Activated T-helper 17 cell treated with anti-CD3 and anti-CD28 coated beads, Interleukin-2, amount 50 U/mL, for 72 hours (primary cell): ENCODE measurements around the gene ZNF641. TPM values are rescaled to one million over a fixed set of nuclear protein-coding genes. Genes with fewer than 3 reads are reported as not detected.
"Not testable (repeated sequence)": the region's sequence is repeated elsewhere in the genome, so short reads cannot be mapped to it uniquely, and the experiment has no call there.

Source experiments
- ATAC-seq: fragments of 150-1000 bp; cut with Tn5 transposase; replicated peaks from 2 replicates; pipeline ENCODE4 v1.10.0; 2021; ENCODE audit warnings: mild to moderate bottlenecking, moderate library complexity
- H3K27ac Mint-ChIP-seq: one replicate; pipeline ENCODE4 v1.8.0; 2022; ENCODE audit warnings: mixed read lengths
- H3K27me3 Mint-ChIP-seq: one replicate; pipeline ENCODE4 v1.8.0; 2022; ENCODE audit warnings: mixed read lengths
- H3K36me3 Mint-ChIP-seq: one replicate; pipeline ENCODE4 v1.8.0; 2022; ENCODE audit warnings: low read depth, mild to moderate bottlenecking, mixed read lengths
- H3K4me1 Mint-ChIP-seq: one replicate; pipeline ENCODE4 v1.8.0; 2022; ENCODE audit warnings: mixed read lengths
- H3K4me3 Mint-ChIP-seq: one replicate; pipeline ENCODE4 v1.8.0; 2022; ENCODE audit warnings: mild to moderate bottlenecking, mixed read lengths
- H3K9me3 Mint-ChIP-seq: one replicate; pipeline ENCODE4 v1.8.0; 2022; ENCODE audit warnings: mixed read lengths
- total RNA-seq, 2 donors: library from RNA; stranded (reverse); gene quantifications; one replicate each; pipeline ENCODE4 v1.2.3, GENCODE V29; 2022

Gene ZNF641
- total RNA-seq, 2 donors from 2014 or later: 7.6 to 14.9 TPM

- H3K4me3 Mint-ChIP-seq: peak overlapping the region; percentile 77
- H3K9me3 Mint-ChIP-seq: no peaks in the 10 kb centered on the region
- H3K27me3 Mint-ChIP-seq: no peaks in the 10 kb centered on the region
- peak; percentile 55 for ATAC-seq
- peaks cover 20% of the 10 kb centered on the region for H3K36me3 Mint-ChIP-seq
- H3K4me1 Mint-ChIP-seq: peaks cover 11% of the 10 kb centered on the region
- H3K27ac Mint-ChIP-seq: peak overlapping the region; percentile 64
Observed at GRCh38 chr12:48351022-48351708, 446 bp upstream of the ZNF641 start.

GRCh38 chr12:48349471-48349870, 1.2 kb downstream of the ZNF641 start:
- peaks cover 37% of the 10 kb centered on the region for H3K36me3 Mint-ChIP-seq
- no peaks in the 10 kb centered on the region for H3K27me3 Mint-ChIP-seq
- H3K9me3 Mint-ChIP-seq: no peaks in the 10 kb centered on the region
- H3K4me1 Mint-ChIP-seq: peaks cover 20% of the 10 kb centered on the region
- H3K4me3 Mint-ChIP-seq: peak overlapping the region; percentile 95
- ATAC-seq: no peak
- H3K27ac Mint-ChIP-seq: peak overlapping the region; percentile 92

- Mint-ChIP-seq H3K27ac (no peak overlapping the region), H3K36me3 (peaks cover 79% of the 10 kb centered on the region), H3K4me3 (no peak overlapping the region), H3K4me1 (peaks cover 24% of the 10 kb centered on the region), H3K9me3 (peaks cover under 1% of the 10 kb centered on the region), H3K27me3 (no peaks in the 10 kb centered on the region)
- ATAC-seq: no peak
Observed at GRCh38 chr12:48342980-48343379, 7.7 kb downstream of the ZNF641 start.

- Mint-ChIP-seq H3K4me1 (peaks cover 21% of the 10 kb centered on the region), H3K4me3 (no peak overlapping the region), H3K36me3 (peaks cover 59% of the 10 kb centered on the region), H3K27ac (no peak overlapping the region), H3K27me3 (no peaks in the 10 kb centered on the region), H3K9me3 (peaks cover 3% of the 10 kb centered on the region)
- no peak for ATAC-seq
Observed at GRCh38 chr12:48340943-48341342, 9.8 kb downstream of the ZNF641 start.

- ATAC-seq: no peak
- Mint-ChIP-seq H3K9me3 (peaks cover 3% of the 10 kb centered on the region), H3K27ac (no peak overlapping the region), H3K36me3 (peaks cover 45% of the 10 kb centered on the region), H3K27me3 (no peaks in the 10 kb centered on the region), H3K4me3 (no peak overlapping the region), H3K4me1 (peaks cover 13% of the 10 kb centered on the region)
Observed at GRCh38 chr12:48339442-48340117, 11.1 kb downstream of the ZNF641 start.

- Mint-ChIP-seq H3K4me1 (peaks cover 8% of the 10 kb centered on the region), H3K27ac (no peak overlapping the region), H3K27me3 (no peaks in the 10 kb centered on the region), H3K4me3 (no peak overlapping the region), H3K36me3 (peaks cover 17% of the 10 kb centered on the region), H3K9me3 (peaks cover 3% of the 10 kb centered on the region)
- no peak for ATAC-seq
Observed at GRCh38 chr12:48336564-48336963, 14.2 kb downstream of the ZNF641 start.

- Mint-ChIP-seq H3K9me3 (peaks cover 3% of the 10 kb centered on the region), H3K36me3 (peaks cover 15% of the 10 kb centered on the region), H3K4me1 (peaks cover 8% of the 10 kb centered on the region), H3K27me3 (no peaks in the 10 kb centered on the region), H3K27ac (no peak overlapping the region), H3K4me3 (no peak overlapping the region)
- no peak for ATAC-seq
Observed at GRCh38 chr12:48336061-48336460, 14.7 kb downstream of the ZNF641 start.

- H3K27me3 Mint-ChIP-seq: no peaks in the 10 kb centered on the region
- peaks cover 3% of the 10 kb centered on the region for H3K9me3 Mint-ChIP-seq
- H3K4me3 Mint-ChIP-seq: no peak overlapping the region
- H3K27ac Mint-ChIP-seq: no peak overlapping the region
- H3K36me3 Mint-ChIP-seq: peaks cover 3% of the 10 kb centered on the region
- peaks cover 5% of the 10 kb centered on the region for H3K4me1 Mint-ChIP-seq
- peak; percentile 43 for ATAC-seq
Observed at GRCh38 chr12:48334808-48335207, 15.9 kb downstream of the ZNF641 start.

GRCh38 chr12:48333680-48334079, 17.0 kb downstream of the ZNF641 start:
- H3K9me3 Mint-ChIP-seq, H3K36me3 Mint-ChIP-seq, H3K4me3 Mint-ChIP-seq, H3K4me1 Mint-ChIP-seq, H3K27me3 Mint-ChIP-seq, ATAC-seq, H3K27ac Mint-ChIP-seq: not testable (repeated sequence)

GRCh38 chr12:48331399-48331798, 19.3 kb downstream of the ZNF641 start:
- H3K4me1 Mint-ChIP-seq: no peaks in the 10 kb centered on the region
- no peak overlapping the region for H3K27ac Mint-ChIP-seq
- H3K9me3 Mint-ChIP-seq: no peaks in the 10 kb centered on the region
- no peaks in the 10 kb centered on the region for H3K36me3 Mint-ChIP-seq
- peaks cover 1% of the 10 kb centered on the region for H3K27me3 Mint-ChIP-seq
- H3K4me3 Mint-ChIP-seq: no peak overlapping the region
- no peak for ATAC-seq

GRCh38 chr12:48329199-48329939, 21.4 kb downstream of the ZNF641 start:
- Mint-ChIP-seq H3K4me3 (no peak overlapping the region), H3K36me3 (no peaks in the 10 kb centered on the region), H3K27ac (no peak overlapping the region), H3K27me3 (peaks cover 10% of the 10 kb centered on the region), H3K4me1 (no peaks in the 10 kb centered on the region), H3K9me3 (no peaks in the 10 kb centered on the region)
- no peak for ATAC-seq

- Mint-ChIP-seq H3K36me3 (no peaks in the 10 kb centered on the region), H3K9me3 (no peaks in the 10 kb centered on the region), H3K27ac (no peak overlapping the region), H3K4me1 (no peaks in the 10 kb centered on the region), H3K27me3 (no peaks in the 10 kb centered on the region), H3K4me3 (no peak overlapping the region)
- no peak for ATAC-seq
Observed at GRCh38 chr12:48316491-48316890, 34.2 kb downstream of the ZNF641 start.

- H3K27ac Mint-ChIP-seq: no peak overlapping the region
- H3K4me1 Mint-ChIP-seq: no peaks in the 10 kb centered on the region
- H3K9me3 Mint-ChIP-seq: no peaks in the 10 kb centered on the region
- no peak for ATAC-seq
- no peaks in the 10 kb centered on the region for H3K27me3 Mint-ChIP-seq
- no peaks in the 10 kb centered on the region for H3K36me3 Mint-ChIP-seq
- no peak overlapping the region for H3K4me3 Mint-ChIP-seq
Observed at GRCh38 chr12:48311313-48311712, 39.4 kb downstream of the ZNF641 start.

- Mint-ChIP-seq H3K4me1 (no peaks in the 10 kb centered on the region), H3K27me3 (no peaks in the 10 kb centered on the region), H3K4me3 (no peak overlapping the region), H3K27ac (no peak overlapping the region), H3K9me3 (no peaks in the 10 kb centered on the region), H3K36me3 (no peaks in the 10 kb centered on the region)
- no peak for ATAC-seq
Observed at GRCh38 chr12:48307269-48307668, 43.5 kb downstream of the ZNF641 start.

GRCh38 chr12:48305190-48305589, 45.5 kb downstream of the ZNF641 start:
- Mint-ChIP-seq H3K27ac (no peak overlapping the region), H3K4me3 (no peak overlapping the region), H3K27me3 (no peaks in the 10 kb centered on the region), H3K4me1 (no peaks in the 10 kb centered on the region), H3K9me3 (no peaks in the 10 kb centered on the region), H3K36me3 (no peaks in the 10 kb centered on the region)
- ATAC-seq: no peak
